ENCODE results near the gene MBD6.
"Not testable (repeated sequence)": the region's sequence is repeated elsewhere in the genome, so short reads cannot be mapped to it uniquely, and the experiment has no call there.

Gene MBD6

GRCh38 chr12:57511161-57511560 lies 11.5 kb upstream of the MBD6 start:
- DNase-seq (ENCODE audit: low read depth in 1 of 2, low spot score in 1 of 2), result no peak
- H3K4me3 ChIP-seq (replicated peaks; ENCODE audit: insufficient read depth, low read length), result no peak overlapping the region
- no peak for TF ChIP-seq GABPA (IDR thresholded peaks at IDR 0.05; ENCODE audit: low read depth)
- no peak for TF ChIP-seq REST (IDR thresholded peaks at IDR 0.05; ENCODE audit: insufficient replicate concordance, low read depth)
- TF ChIP-seq SPI1 (IDR thresholded peaks at IDR 0.05; ENCODE audit: borderline replicate concordance, low read depth), result no peak
- TF ChIP-seq CTCF (IDR thresholded peaks at IDR 0.05; ENCODE audit: insufficient read depth, low read length), result no peak
- TF ChIP-seq POLR2AphosphoS5 (IDR thresholded peaks at IDR 0.05; ENCODE audit: low read depth), result no peak
- H3K27ac ChIP-seq (replicated peaks), result no peak overlapping the region
- no peaks in the 10 kb centered on the region for H3K27me3 ChIP-seq (ENCODE audit: insufficient read depth, poor library complexity, severe bottlenecking)

GRCh38 chr12:57511588-57512325 lies 10.9 kb upstream of the MBD6 start:
- no peak for TF ChIP-seq POLR2AphosphoS5 (IDR thresholded peaks at IDR 0.05; ENCODE audit: low read depth)
- no peak for TF ChIP-seq REST (IDR thresholded peaks at IDR 0.05; ENCODE audit: insufficient replicate concordance, low read depth)
- no peak for DNase-seq (ENCODE audit: low read depth in 1 of 2, low spot score in 1 of 2)
- Histone ChIP-seq H3K27me3 (ENCODE audit: insufficient read depth, poor library complexity, severe bottlenecking) (no peaks in the 10 kb centered on the region), H3K4me3 (replicated peaks; ENCODE audit: insufficient read depth, low read length) (no peak overlapping the region), H3K27ac (replicated peaks) (no peak overlapping the region)

- TF ChIP-seq POLR2AphosphoS5 (IDR thresholded peaks at IDR 0.05; ENCODE audit: low read depth), result no peak
- TF ChIP-seq REST (IDR thresholded peaks at IDR 0.05; ENCODE audit: insufficient replicate concordance, low read depth), result no peak
- no peak for TF ChIP-seq GABPA (IDR thresholded peaks at IDR 0.05; ENCODE audit: low read depth)
- no peak for TF ChIP-seq SPI1 (IDR thresholded peaks at IDR 0.05; ENCODE audit: borderline replicate concordance, low read depth)
- Histone ChIP-seq H3K27ac (replicated peaks) (no peak overlapping the region), H3K4me3 (replicated peaks; ENCODE audit: insufficient read depth, low read length) (no peak overlapping the region), H3K27me3 (ENCODE audit: insufficient read depth, poor library complexity, severe bottlenecking) (no peaks in the 10 kb centered on the region)
- no peak for DNase-seq (ENCODE audit: low read depth in 1 of 2, low spot score in 1 of 2)
These were observed 10.0 kb upstream of the MBD6 start for GRCh38 chr12:57512665-57513064.

GRCh38 chr12:57513266-57513665 lies 9.4 kb upstream of the MBD6 start:
- no peaks in the 10 kb centered on the region for H3K27me3 ChIP-seq (ENCODE audit: insufficient read depth, poor library complexity, severe bottlenecking)
- H3K27ac ChIP-seq (replicated peaks), result no peak overlapping the region
- no peak for DNase-seq (ENCODE audit: low read depth in 1 of 2, low spot score in 1 of 2)
- no peak overlapping the region for H3K4me3 ChIP-seq (replicated peaks; ENCODE audit: insufficient read depth, low read length)
- TF ChIP-seq CTCF (IDR thresholded peaks at IDR 0.05; ENCODE audit: insufficient read depth, low read length) (no peak), POLR2AphosphoS5 (IDR thresholded peaks at IDR 0.05; ENCODE audit: low read depth) (no peak), SPI1 (IDR thresholded peaks at IDR 0.05; ENCODE audit: borderline replicate concordance, low read depth) (no peak), GABPA (IDR thresholded peaks at IDR 0.05; ENCODE audit: low read depth) (no peak), REST (IDR thresholded peaks at IDR 0.05; ENCODE audit: insufficient replicate concordance, low read depth) (no peak)

- DNase-seq (ENCODE audit: low read depth in 1 of 2, low spot score in 1 of 2); H3K27me3 ChIP-seq (ENCODE audit: insufficient read depth, poor library complexity, severe bottlenecking); H3K4me3 ChIP-seq (replicated peaks; ENCODE audit: insufficient read depth, low read length); H3K27ac ChIP-seq (replicated peaks): not testable (repeated sequence)
These were observed 8.9 kb upstream of the MBD6 start for GRCh38 chr12:57513677-57514076.

All from HL-60 (cell line).